HepG2 (cell line): ENCODE data around the gene MYL11. TPM values are rescaled to one million over a fixed set of nuclear protein-coding genes. Genes with fewer than 3 reads are reported as not detected.
A peak's percentile ranks its signal among the peaks of the same experiment; 100 is the strongest.

Experiments used
- ELF3 ChIP-seq: IDR thresholded peaks from 2 replicates; pipeline ENCODE4 v1.6.1; 2016; ENCODE audit warnings: missing genetic modification reagents, missing compliant biosample characterization
- GABPA ChIP-seq, 2 experiments: IDR thresholded peaks; 2 replicates each; pipeline ENCODE4 v1.6.1; 2011 to 2016; ENCODE audit warnings: low read depth in 2 of 2, low read length in 1 of 2, missing biosample characterization in 1 of 2, missing genetic modification characterization in 1 of 2
- HNRNPK ChIP-seq: fragments of 200-400 bp; formaldehyde crosslinking; IDR thresholded peaks from 2 replicates; pipeline ENCODE4 v1.6.1; 2018; ENCODE audit warnings: low read length, low read depth, moderate library complexity, mild to moderate bottlenecking; ENCODE audit not compliant: poor library complexity, severe bottlenecking
- IRF2 ChIP-seq: IDR thresholded peaks from 2 replicates; pipeline ENCODE4 v1.6.1; 2018; ENCODE audit warnings: missing genetic modification reagents, missing compliant biosample characterization
- NFE2 ChIP-seq: sonication (generic); formaldehyde crosslinking; IDR thresholded peaks from 2 replicates; pipeline ENCODE4 v1.4.0; 2020; ENCODE audit warnings: missing genetic modification reagents
- RAD21 ChIP-seq: fragments of 450-650 bp; formaldehyde crosslinking; IDR thresholded peaks from 2 replicates; pipeline ENCODE4 v1.5.0; 2020; ENCODE audit warnings: mild to moderate bottlenecking
- RXRB ChIP-seq: IDR thresholded peaks from 2 replicates; pipeline ENCODE4 v1.6.1; 2016; ENCODE audit warnings: borderline replicate concordance, missing genetic modification reagents, missing compliant biosample characterization
- SP5 ChIP-seq: IDR thresholded peaks from 2 replicates; pipeline ENCODE4 v1.6.1; 2016; ENCODE audit warnings: low read depth, borderline replicate concordance
- ZNF747 ChIP-seq: sonication (generic); formaldehyde crosslinking; IDR thresholded peaks from 2 replicates; pipeline ENCODE4 v1.8.1; 2023; ENCODE audit warnings: missing genetic modification reagents, mild to moderate bottlenecking, borderline replicate concordance
- ZNF775 ChIP-seq: sonication (generic); formaldehyde crosslinking; IDR thresholded peaks from 2 replicates; pipeline ENCODE4 v1.4.0; 2020; ENCODE audit warnings: missing genetic modification reagents, mild to moderate bottlenecking, moderate library complexity, borderline replicate concordance
- polyA plus RNA-seq, 8 experiments: library from polyadenylated mRNA; depleted of rRNA in 3 of 8; stranded (reverse) in 7 of 8; unstranded in 1 of 8; fragments of >200 nt; fragmentation: Illumina TruSeq in 4 of 8; extraction: Trizol in 4 of 8; gene quantifications; 2 replicates each; pipeline versions ENCODE4 v1.2.1 to v1.2.3, GENCODE V29; 2011 to 2016; ENCODE audit warnings: low read depth in 4 of 8, missing spikeins in 1 of 8, mixed read lengths in 1 of 8; ENCODE audit not compliant: insufficient read depth in 1 of 8
- total RNA-seq, 5 experiments: library from RNA; depleted of rRNA; stranded (reverse); fragments of >200 nt; fragmentation: Illumina TruSeq; extraction: Trizol; gene quantifications; 2 replicates each; pipeline ENCODE4 v1.2.3, GENCODE V29; 2016; ENCODE audit warnings: low read depth in 1 of 5
- TF ChIP-seq, protein P1 (sequence below): sonication (generic); formaldehyde crosslinking; IDR thresholded peaks from 2 replicates; pipeline ENCODE4 v1.8.0; 2022; ENCODE audit warnings: missing genetic modification reagents, mild to moderate bottlenecking, borderline replicate concordance
- TF ChIP-seq, protein P2 (sequence below): sonication (generic); formaldehyde crosslinking; IDR thresholded peaks from 2 replicates; pipeline ENCODE4 v1.5.0; 2020; ENCODE audit warnings: missing genetic modification reagents
- TF ChIP-seq, protein P3 (sequence below): sonication (generic); formaldehyde crosslinking; IDR thresholded peaks from 2 replicates; pipeline ENCODE4 v1.4.0; 2020; ENCODE audit warnings: missing genetic modification reagents
- TF ChIP-seq, protein P4 (sequence below): sonication (generic); formaldehyde crosslinking; IDR thresholded peaks from 2 replicates; pipeline ENCODE4 v1.4.0; 2020; ENCODE audit warnings: missing genetic modification reagents
- TF ChIP-seq, protein P5 (sequence below): IDR thresholded peaks from 2 replicates; pipeline ENCODE4 v1.6.1; 2016; ENCODE audit warnings: missing biosample characterization, missing genetic modification reagents, low read depth

MYL11 gene
- total and polyA plus RNA-seq, 2 of the 13 experiments (the other 11 are each of a cell fraction or from before 2014, with no cell fraction given) = not detected

DNA sequence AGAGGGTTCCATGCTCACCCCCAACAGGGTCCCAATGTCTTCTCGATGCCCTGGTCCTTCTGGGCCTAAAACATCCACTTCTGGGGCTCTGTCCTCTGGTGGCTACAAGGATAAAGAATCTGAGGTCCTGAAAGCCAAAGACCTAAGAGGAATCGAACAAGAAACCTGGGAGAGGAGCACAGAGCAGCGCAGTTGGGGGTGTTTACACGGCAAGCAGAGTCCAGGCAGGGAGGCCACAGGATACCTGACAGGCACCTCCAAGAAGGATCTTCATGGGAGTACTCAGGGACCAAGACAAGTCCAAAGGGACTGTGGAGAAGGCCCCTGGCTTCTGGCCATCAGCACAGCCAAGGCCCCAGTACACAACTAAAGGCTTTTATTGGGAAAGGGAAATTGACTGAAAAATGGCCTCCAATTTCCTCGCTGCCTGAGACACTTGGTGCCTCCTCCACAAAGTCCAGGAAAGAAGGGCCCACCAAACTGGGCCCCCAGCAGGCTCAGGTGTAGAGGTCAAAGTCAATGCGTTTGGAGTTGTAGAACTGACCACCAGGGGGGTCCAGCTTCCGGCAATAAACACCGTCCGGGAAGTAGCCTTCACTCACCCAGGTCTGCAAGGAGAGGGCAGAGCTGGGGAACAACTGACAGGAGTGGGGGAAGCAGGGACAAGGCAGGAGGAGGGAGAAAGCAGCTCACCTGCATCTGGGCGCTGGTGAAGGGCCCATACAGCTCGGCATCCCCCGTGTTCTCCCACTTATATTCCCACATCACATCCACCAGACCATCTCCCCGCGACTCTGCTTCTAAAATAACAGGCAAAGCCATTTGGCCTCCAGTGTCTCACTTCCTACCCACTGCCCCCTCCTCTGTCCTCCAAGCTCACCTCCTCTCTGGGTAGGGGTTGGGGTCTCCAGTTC lies 21.9 kb upstream of the MYL11 start (continued):
- TF ChIP-seq, protein P1, sequence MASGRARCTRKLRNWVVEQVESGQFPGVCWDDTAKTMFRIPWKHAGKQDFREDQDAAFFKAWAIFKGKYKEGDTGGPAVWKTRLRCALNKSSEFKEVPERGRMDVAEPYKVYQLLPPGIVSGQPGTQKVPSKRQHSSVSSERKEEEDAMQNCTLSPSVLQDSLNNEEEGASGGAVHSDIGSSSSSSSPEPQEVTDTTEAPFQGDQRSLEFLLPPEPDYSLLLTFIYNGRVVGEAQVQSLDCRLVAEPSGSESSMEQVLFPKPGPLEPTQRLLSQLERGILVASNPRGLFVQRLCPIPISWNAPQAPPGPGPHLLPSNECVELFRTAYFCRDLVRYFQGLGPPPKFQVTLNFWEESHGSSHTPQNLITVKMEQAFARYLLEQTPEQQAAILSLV (CRISPR knock-in tag) = peak; percentile 70; the same call in 1 of the 2 replicates
- TF ChIP-seq GABPA (IDR thresholded peaks at IDR 0.05; ENCODE audit: low read depth, low read length) (peak; percentile 7; the same call in 1 of the 2 replicates), GABPA (CRISPR knock-in tag; IDR thresholded peaks at IDR 0.05; ENCODE audit: low read depth) (peak; percentile 80), RAD21 (CRISPR knock-in tag) (0 out of 2 replicates have a peak, but pooled peaks have one; percentile 37), RXRB (peak; percentile 44; the same call in 1 of the 2 replicates), ELF3 (CRISPR knock-in tag) (peak; percentile 47), ZNF775 (CRISPR knock-in tag) (no peak), ZNF747 (CRISPR knock-in tag) (0 out of 2 replicates have a peak, but pooled peaks have one; percentile 45), IRF2 (CRISPR knock-in tag) (no peak), NFE2 (no peak), SP5 (no peak), HNRNPK (no peak)
- TF ChIP-seq, protein P2, sequence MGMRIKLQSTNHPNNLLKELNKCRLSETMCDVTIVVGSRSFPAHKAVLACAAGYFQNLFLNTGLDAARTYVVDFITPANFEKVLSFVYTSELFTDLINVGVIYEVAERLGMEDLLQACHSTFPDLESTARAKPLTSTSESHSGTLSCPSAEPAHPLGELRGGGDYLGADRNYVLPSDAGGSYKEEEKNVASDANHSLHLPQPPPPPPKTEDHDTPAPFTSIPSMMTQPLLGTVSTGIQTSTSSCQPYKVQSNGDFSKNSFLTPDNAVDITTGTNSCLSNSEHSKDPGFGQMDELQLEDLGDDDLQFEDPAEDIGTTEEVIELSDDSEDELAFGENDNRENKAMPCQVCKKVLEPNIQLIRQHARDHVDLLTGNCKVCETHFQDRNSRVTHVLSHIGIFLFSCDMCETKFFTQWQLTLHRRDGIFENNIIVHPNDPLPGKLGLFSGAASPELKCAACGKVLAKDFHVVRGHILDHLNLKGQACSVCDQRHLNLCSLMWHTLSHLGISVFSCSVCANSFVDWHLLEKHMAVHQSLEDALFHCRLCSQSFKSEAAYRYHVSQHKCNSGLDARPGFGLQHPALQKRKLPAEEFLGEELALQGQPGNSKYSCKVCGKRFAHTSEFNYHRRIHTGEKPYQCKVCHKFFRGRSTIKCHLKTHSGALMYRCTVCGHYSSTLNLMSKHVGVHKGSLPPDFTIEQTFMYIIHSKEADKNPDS (CRISPR knock-in tag) = no peak
- TF ChIP-seq, protein P3, sequence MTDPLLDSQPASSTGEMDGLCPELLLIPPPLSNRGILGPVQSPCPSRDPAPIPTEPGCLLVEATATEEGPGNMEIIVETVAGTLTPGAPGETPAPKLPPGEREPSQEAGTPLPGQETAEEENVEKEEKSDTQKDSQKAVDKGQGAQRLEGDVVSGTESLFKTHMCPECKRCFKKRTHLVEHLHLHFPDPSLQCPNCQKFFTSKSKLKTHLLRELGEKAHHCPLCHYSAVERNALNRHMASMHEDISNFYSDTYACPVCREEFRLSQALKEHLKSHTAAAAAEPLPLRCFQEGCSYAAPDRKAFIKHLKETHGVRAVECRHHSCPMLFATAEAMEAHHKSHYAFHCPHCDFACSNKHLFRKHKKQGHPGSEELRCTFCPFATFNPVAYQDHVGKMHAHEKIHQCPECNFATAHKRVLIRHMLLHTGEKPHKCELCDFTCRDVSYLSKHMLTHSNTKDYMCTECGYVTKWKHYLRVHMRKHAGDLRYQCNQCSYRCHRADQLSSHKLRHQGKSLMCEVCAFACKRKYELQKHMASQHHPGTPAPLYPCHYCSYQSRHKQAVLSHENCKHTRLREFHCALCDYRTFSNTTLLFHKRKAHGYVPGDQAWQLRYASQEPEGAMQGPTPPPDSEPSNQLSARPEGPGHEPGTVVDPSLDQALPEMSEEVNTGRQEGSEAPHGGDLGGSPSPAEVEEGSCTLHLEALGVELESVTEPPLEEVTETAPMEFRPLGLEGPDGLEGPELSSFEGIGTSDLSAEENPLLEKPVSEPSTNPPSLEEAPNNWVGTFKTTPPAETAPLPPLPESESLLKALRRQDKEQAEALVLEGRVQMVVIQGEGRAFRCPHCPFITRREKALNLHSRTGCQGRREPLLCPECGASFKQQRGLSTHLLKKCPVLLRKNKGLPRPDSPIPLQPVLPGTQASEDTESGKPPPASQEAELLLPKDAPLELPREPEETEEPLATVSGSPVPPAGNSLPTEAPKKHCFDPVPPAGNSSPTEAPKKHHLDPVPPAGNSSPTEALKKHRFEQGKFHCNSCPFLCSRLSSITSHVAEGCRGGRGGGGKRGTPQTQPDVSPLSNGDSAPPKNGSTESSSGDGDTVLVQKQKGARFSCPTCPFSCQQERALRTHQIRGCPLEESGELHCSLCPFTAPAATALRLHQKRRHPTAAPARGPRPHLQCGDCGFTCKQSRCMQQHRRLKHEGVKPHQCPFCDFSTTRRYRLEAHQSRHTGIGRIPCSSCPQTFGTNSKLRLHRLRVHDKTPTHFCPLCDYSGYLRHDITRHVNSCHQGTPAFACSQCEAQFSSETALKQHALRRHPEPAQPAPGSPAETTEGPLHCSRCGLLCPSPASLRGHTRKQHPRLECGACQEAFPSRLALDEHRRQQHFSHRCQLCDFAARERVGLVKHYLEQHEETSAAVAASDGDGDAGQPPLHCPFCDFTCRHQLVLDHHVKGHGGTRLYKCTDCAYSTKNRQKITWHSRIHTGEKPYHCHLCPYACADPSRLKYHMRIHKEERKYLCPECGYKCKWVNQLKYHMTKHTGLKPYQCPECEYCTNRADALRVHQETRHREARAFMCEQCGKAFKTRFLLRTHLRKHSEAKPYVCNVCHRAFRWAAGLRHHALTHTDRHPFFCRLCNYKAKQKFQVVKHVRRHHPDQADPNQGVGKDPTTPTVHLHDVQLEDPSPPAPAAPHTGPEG = 0 out of 2 replicates have a peak, but pooled peaks have one; percentile 58
- TF ChIP-seq, protein P4, sequence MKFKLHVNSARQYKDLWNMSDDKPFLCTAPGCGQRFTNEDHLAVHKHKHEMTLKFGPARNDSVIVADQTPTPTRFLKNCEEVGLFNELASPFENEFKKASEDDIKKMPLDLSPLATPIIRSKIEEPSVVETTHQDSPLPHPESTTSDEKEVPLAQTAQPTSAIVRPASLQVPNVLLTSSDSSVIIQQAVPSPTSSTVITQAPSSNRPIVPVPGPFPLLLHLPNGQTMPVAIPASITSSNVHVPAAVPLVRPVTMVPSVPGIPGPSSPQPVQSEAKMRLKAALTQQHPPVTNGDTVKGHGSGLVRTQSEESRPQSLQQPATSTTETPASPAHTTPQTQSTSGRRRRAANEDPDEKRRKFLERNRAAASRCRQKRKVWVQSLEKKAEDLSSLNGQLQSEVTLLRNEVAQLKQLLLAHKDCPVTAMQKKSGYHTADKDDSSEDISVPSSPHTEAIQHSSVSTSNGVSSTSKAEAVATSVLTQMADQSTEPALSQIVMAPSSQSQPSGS (CRISPR knock-in tag) = no peak
- TF ChIP-seq, protein P5, sequence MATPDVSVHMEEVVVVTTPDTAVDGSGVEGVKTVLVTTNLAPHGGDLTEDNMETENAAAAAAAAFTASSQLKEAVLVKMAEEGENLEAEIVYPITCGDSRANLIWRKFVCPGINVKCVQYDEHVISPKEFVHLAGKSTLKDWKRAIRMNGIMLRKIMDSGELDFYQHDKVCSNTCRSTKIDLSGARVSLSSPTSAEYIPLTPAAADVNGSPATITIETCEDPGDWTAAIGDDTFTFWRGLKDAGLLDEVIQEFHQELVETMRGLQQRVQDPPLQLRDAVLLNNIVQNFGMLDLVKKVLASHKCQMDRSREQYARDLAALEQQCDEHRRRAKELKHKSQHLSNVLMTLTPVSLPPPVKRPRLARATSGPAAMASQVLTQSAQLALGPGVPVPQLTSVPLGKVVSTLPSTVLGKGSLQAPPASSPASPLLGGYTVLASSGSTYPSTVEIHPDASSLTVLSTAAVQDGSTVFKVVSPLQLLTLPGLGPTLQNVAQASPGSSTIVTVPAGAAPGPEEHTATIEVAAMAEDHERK = no peak
